Vagina (tissue), 2 donors: ENCODE measurements around the gene INPP4A.

Source experiments
- CTCF ChIP-seq, 3 experiments: fragments of 450-650 bp in 2 of 3; fragments of 200-600 bp in 1 of 3; sonication (generic) in 1 of 3; IDR thresholded peaks; one replicate each; pipeline ENCODE4 v1.5.1; 2017 to 2019; ENCODE audit warnings: antibody characterized with exemption in 3 of 3, mild to moderate bottlenecking in 2 of 3, moderate library complexity in 2 of 3
- POLR2AphosphoS5 ChIP-seq, 2 donors: sonication (generic); formaldehyde crosslinking; IDR thresholded peaks; one replicate each; pipeline ENCODE4 v1.9.0; 2017; ENCODE audit warnings: antibody characterized with exemption in 2 of 2, mild to moderate bottlenecking in 2 of 2, low read depth in 1 of 2; ENCODE audit not compliant: insufficient read depth in 1 of 2

GRCh38 chr2:98514096-98514639 lies 69.5 kb downstream of the INPP4A start:
- TF ChIP-seq POLR2AphosphoS5 (IDR thresholded peaks at IDR 0.05; ENCODE audit: insufficient read depth in 1 of 2, low read depth in 1 of 2) (no peak), CTCF (IDR thresholded peaks at IDR 0.05) (no peak)
